Retinal pigment epithelial cell (primary cell): ENCODE results near the gene BBS9.

Experiments
- DNase-seq: peaks from one replicate; pipeline ENCODE4 v3.0.0-alpha.2; 2010; ENCODE audit warnings: low read depth
- H3K4me3 ChIP-seq: 2 replicates; pipeline ENCODE4 v1.5.1; 2011; ENCODE audit warnings: mild to moderate bottlenecking, low read length, control low read depth, moderate library complexity
- TF ChIP-seq, protein P1 (sequence below): conservative IDR thresholded peaks from 2 replicates; pipeline ENCODE4 v1.5.1; 2011; ENCODE audit warnings: low read depth, low read length, control low read depth, inconsistent platforms

The BBS9 gene

DNA sequence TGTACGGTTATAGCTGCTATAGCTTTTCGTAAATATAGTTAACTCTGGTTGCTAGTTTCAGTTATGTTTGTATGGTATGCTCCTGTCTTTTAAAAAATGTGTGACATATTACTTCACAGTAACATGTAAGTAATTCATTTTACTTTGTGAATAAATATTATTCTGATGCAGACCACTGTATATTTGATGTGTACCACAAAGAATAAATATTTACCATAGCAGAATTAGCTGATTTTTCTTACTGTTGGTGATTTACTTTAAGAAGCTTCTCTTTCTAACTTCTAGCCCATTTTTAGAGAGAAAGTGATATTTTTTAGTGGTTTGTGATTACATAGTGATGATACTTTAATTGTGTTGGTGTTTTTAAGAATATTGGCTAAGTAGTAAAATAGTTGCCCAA is 292.8 kb downstream of the BBS9 start:
- no peak for DNase-seq
- TF ChIP-seq, protein P1, sequence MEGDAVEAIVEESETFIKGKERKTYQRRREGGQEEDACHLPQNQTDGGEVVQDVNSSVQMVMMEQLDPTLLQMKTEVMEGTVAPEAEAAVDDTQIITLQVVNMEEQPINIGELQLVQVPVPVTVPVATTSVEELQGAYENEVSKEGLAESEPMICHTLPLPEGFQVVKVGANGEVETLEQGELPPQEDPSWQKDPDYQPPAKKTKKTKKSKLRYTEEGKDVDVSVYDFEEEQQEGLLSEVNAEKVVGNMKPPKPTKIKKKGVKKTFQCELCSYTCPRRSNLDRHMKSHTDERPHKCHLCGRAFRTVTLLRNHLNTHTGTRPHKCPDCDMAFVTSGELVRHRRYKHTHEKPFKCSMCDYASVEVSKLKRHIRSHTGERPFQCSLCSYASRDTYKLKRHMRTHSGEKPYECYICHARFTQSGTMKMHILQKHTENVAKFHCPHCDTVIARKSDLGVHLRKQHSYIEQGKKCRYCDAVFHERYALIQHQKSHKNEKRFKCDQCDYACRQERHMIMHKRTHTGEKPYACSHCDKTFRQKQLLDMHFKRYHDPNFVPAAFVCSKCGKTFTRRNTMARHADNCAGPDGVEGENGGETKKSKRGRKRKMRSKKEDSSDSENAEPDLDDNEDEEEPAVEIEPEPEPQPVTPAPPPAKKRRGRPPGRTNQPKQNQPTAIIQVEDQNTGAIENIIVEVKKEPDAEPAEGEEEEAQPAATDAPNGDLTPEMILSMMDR = no peak
- no peak overlapping the region for H3K4me3 ChIP-seq

- no peak for DNase-seq
- TF ChIP-seq, protein P1 = no peak
- no peak overlapping the region for H3K4me3 ChIP-seq
Observed at GRCh38 chr7:33422825-33423645, 293.7 kb downstream of the BBS9 start.

- DNase-seq = no peak
- no peak overlapping the region for H3K4me3 ChIP-seq
- TF ChIP-seq, protein P1 = peak; percentile 22
Observed at GRCh38 chr7:33423646-33424020, 294.3 kb downstream of the BBS9 start.

DNA sequence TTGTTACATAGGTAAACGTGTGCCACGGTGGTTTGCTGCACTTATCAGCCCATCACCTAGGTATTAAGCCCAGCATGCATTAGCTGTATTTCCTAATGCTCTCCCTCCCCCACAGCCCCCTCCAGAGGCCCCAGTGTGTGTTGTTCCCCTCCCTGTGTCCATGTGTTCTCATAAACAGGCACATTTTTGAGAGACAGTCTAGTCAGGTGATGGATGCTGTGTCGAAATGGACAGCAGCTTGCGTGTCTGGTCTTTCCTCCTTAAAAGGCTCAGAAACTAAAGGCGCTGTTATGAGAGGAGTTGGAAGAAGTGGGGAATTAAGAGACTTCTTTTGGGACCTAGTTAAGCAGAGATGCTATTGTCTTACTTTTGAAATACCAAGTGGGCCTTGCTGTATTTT is 296.0 kb downstream of the BBS9 start:
- no peak for DNase-seq
- TF ChIP-seq, protein P1 = no peak
- no peak overlapping the region for H3K4me3 ChIP-seq

GRCh38 chr7:33425929-33426678 is 296.7 kb downstream of the BBS9 start:
- TF ChIP-seq, protein P1 = no peak
- DNase-seq = no peak
- H3K4me3 ChIP-seq = no peak overlapping the region

GRCh38 chr7:33428415-33428814 is 299.1 kb downstream of the BBS9 start:
- TF ChIP-seq, protein P1 = no peak
- H3K4me3 ChIP-seq = no peak overlapping the region
- DNase-seq = no peak
